H1 (cell line): ENCODE results near the gene VWF. TPM values are rescaled to one million over a fixed set of nuclear protein-coding genes. Genes with fewer than 3 reads are reported as not detected.

Source experiments
- CTCF ChIA-PET: fragments of 300-600 bp; sonication (Branson Sonifier 250); formaldehyde crosslinking; loops from one replicate; lab custom pipeline; 2021; ENCODE audit not compliant: partially characterized antibody; lab: Charles Lee
- POLR2A ChIA-PET: fragments of 300-600 bp; sonication (Branson Sonifier 250); formaldehyde crosslinking; loops from one replicate; lab custom pipeline; 2021; ENCODE audit warnings: inconsistent platforms; ENCODE audit not compliant: partially characterized antibody; lab: Charles Lee
- DNase-seq, 2 experiments: peaks; one replicate each; pipeline versions ENCODE4 v3.0.0 to v3.0.0-alpha.2; 2010 to 2022; ENCODE audit warnings: low spot score in 2 of 2, low read depth in 1 of 2, mixed read lengths in 1 of 2
- FAIRE-seq: peaks from 2 replicates; lab custom pipeline; 2011; peaks lifted over from hg19 to GRCh38; lab: Jason Lieb, UNC
- H2AFZ ChIP-seq: 2 replicates; pipeline ENCODE4 v1.8.1; 2012; ENCODE audit warnings: low read length, inconsistent platforms
- H2AK5ac ChIP-seq: 2 replicates; pipeline ENCODE4 v1.6.1; 2013; ENCODE audit warnings: low read depth, low read length
- H2BK120ac ChIP-seq: replicated peaks from 2 replicates; pipeline ENCODE3; 2013; ENCODE audit warnings: low read depth, low read length, inconsistent platforms
- H2BK12ac ChIP-seq: 2 replicates; pipeline ENCODE4 v1.6.1; 2013; ENCODE audit warnings: low read depth, low read length
- H2BK15ac ChIP-seq: 2 replicates; pipeline ENCODE4 v1.6.1; 2013; ENCODE audit warnings: low read length
- H2BK20ac ChIP-seq: 2 replicates; pipeline ENCODE4 v1.6.1; 2013; ENCODE audit warnings: low read length
- H2BK5ac ChIP-seq: 2 replicates; pipeline ENCODE4 v1.6.1; 2013; ENCODE audit warnings: low read depth, low read length
- H3K14ac ChIP-seq: 2 replicates; pipeline ENCODE4 v1.6.1; 2013; ENCODE audit warnings: inconsistent platforms; ENCODE audit not compliant: insufficient read length
- H3K18ac ChIP-seq: 2 replicates; pipeline ENCODE4 v1.6.1; 2013; ENCODE audit warnings: low read length; ENCODE audit errors: extremely low read depth
- H3K23ac ChIP-seq: 2 replicates; pipeline ENCODE4 v1.6.1; 2013; ENCODE audit warnings: inconsistent platforms; ENCODE audit not compliant: insufficient read length
- H3K23me2 ChIP-seq: 2 replicates; pipeline ENCODE4 v1.6.1; 2013; ENCODE audit warnings: low read depth, low read length
- H3K27ac ChIP-seq: 2 replicates; pipeline ENCODE4 v1.6.1; 2011; ENCODE audit warnings: low read depth, low read length, inconsistent platforms
- H3K27me3 ChIP-seq, 4 experiments: replicated peaks in 1 of 4; 1 replicate in 1 of 4; 2 replicates in 3 of 4; pipeline versions ENCODE4 v1.6.1 to v1.8.1; 2011 to 2013; ENCODE audit warnings: low read length in 3 of 4, mild to moderate bottlenecking in 3 of 4, inconsistent platforms in 2 of 4, mixed read lengths in 2 of 4, moderate library complexity in 1 of 4; ENCODE audit not compliant: control insufficient read depth in 3 of 4, insufficient read depth in 3 of 4; ENCODE audit errors: extremely low read depth in 1 of 4
- H3K36me3 ChIP-seq, 4 experiments: 2 replicates each; pipeline versions ENCODE4 v1.6.1 to v1.8.1; 2011 to 2013; ENCODE audit warnings: mild to moderate bottlenecking in 4 of 4, low read length in 3 of 4, moderate library complexity in 2 of 4, control low read depth in 1 of 4, inconsistent platforms in 1 of 4; ENCODE audit not compliant: insufficient read depth in 4 of 4, control insufficient read depth in 2 of 4
- H3K4ac ChIP-seq: replicated peaks from 2 replicates; pipeline ENCODE3; 2013; ENCODE audit warnings: low read length, low read depth, mixed read lengths, inconsistent platforms; ENCODE audit not compliant: insufficient read length
- H3K4me1 ChIP-seq, 4 experiments: replicated peaks in 1 of 4; 1 replicate in 1 of 4; 2 replicates in 3 of 4; pipeline versions ENCODE4 v1.6.1 to v1.8.1; 2011 to 2013; ENCODE audit warnings: low read length in 3 of 4, inconsistent platforms in 2 of 4, mixed read lengths in 1 of 4; ENCODE audit not compliant: insufficient read depth in 4 of 4, control insufficient read depth in 3 of 4
- H3K4me2 ChIP-seq, 2 experiments: 2 replicates each; pipeline versions ENCODE4 v1.6.1 to v1.8.1; 2011 to 2013; ENCODE audit warnings: low read depth in 2 of 2, low read length in 2 of 2, control low read depth in 1 of 2, inconsistent platforms in 1 of 2, mild to moderate bottlenecking in 1 of 2; ENCODE audit not compliant: insufficient read depth in 1 of 2
- H3K4me3 ChIP-seq, 4 experiments: fragments of 200-600, 300-600 bp in 1 of 4; sonication (generic), shearing (Covaris generic), sonication (Bioruptor Twin) in 1 of 4; 2 replicates each; pipeline versions ENCODE4 v1.5.1 to v1.8.1; 2011 to 2016; ENCODE audit warnings: low read length in 4 of 4, low read depth in 3 of 4, control low read depth in 2 of 4, inconsistent platforms in 2 of 4, mild to moderate bottlenecking in 2 of 4, mixed read lengths in 1 of 4, moderate library complexity in 1 of 4; ENCODE audit not compliant: insufficient read depth in 2 of 4; ENCODE audit errors: extremely low read depth in 1 of 4
- H3K56ac ChIP-seq: replicated peaks from 2 replicates; pipeline ENCODE3; 2013; ENCODE audit warnings: low read depth, mild to moderate bottlenecking, mixed read lengths, low read length, inconsistent platforms; ENCODE audit not compliant: insufficient read length
- H3K79me1 ChIP-seq: 2 replicates; pipeline ENCODE4 v1.6.1; 2013; ENCODE audit warnings: low read depth, low read length, control low read depth
- H3K79me2 ChIP-seq, 2 experiments: 2 replicates each; pipeline versions ENCODE4 v1.6.1 to v1.8.1; 2012 to 2013; ENCODE audit warnings: low read length in 2 of 2, mild to moderate bottlenecking in 2 of 2, inconsistent platforms in 1 of 2; ENCODE audit not compliant: insufficient read depth in 2 of 2, control insufficient read depth in 1 of 2
- H3K9ac ChIP-seq, 4 experiments: replicated peaks in 1 of 4; 1 replicate in 1 of 4; 2 replicates in 3 of 4; pipeline versions ENCODE4 v1.6.1 to v1.8.1; 2011 to 2013; ENCODE audit warnings: low read depth in 3 of 4, low read length in 3 of 4, control low read depth in 2 of 4, mild to moderate bottlenecking in 2 of 4, moderate library complexity in 2 of 4, inconsistent platforms in 1 of 4; ENCODE audit errors: extremely low read depth in 1 of 4
- H3K9me3 ChIP-seq, 2 experiments: 2 replicates each; pipeline versions ENCODE4 v1.6.1 to v1.8.1; 2012 to 2013; ENCODE audit warnings: mild to moderate bottlenecking in 2 of 2, moderate library complexity in 2 of 2, control low read depth in 1 of 2, inconsistent platforms in 1 of 2, low read depth in 1 of 2, low read length in 1 of 2, mixed read lengths in 1 of 2; ENCODE audit not compliant: insufficient read depth in 2 of 2
- H4K20me1 ChIP-seq, 2 experiments: replicated peaks in 1 of 2; 2 replicates each; pipeline versions ENCODE3 to v1.8.1; 2011 to 2013; ENCODE audit warnings: inconsistent platforms in 2 of 2, low read length in 2 of 2, mild to moderate bottlenecking in 1 of 2; ENCODE audit not compliant: insufficient read depth in 2 of 2, control insufficient read depth in 1 of 2
- H4K5ac ChIP-seq: 2 replicates; pipeline ENCODE4 v1.6.1; 2013; ENCODE audit warnings: low read length, low read depth, mixed read lengths, inconsistent platforms; ENCODE audit not compliant: insufficient read length
- H4K8ac ChIP-seq: 2 replicates; pipeline ENCODE4 v1.8.0; 2013; ENCODE audit warnings: mild to moderate bottlenecking, moderate library complexity, low read length, inconsistent platforms; ENCODE audit not compliant: insufficient read depth; ENCODE audit errors: extremely low read depth
- H4K91ac ChIP-seq: replicated peaks from 2 replicates; pipeline ENCODE3; 2013; ENCODE audit warnings: low read length, mixed read lengths, inconsistent platforms; ENCODE audit not compliant: insufficient read length
- ATF2 ChIP-seq: IDR thresholded peaks from 2 replicates; pipeline ENCODE4 v1.6.1; 2012; ENCODE audit warnings: low read length, inconsistent platforms
- ATF3 ChIP-seq: IDR thresholded peaks from 2 replicates; pipeline ENCODE4 v1.6.1; 2011; ENCODE audit warnings: low read depth, mild to moderate bottlenecking, low read length; ENCODE audit not compliant: insufficient read depth
- CBX5 ChIP-seq: fragments of 300-800, 300-1000 bp; sonication (generic); IDR thresholded peaks from 2 replicates; pipeline ENCODE4 v1.7.1; 2016; ENCODE audit warnings: antibody characterized with exemption, low read length, low read depth
- E2F6 ChIP-seq: IDR thresholded peaks from 2 replicates; pipeline ENCODE4 v1.6.1; 2012; ENCODE audit warnings: inconsistent platforms
- HDAC2 ChIP-seq, 2 experiments: fragments of 300-600 bp in 1 of 2; sonication (generic) in 1 of 2; IDR thresholded peaks; 2 replicates each; pipeline ENCODE4 v1.6.1; 2011 to 2012; ENCODE audit warnings: low read depth in 2 of 2, low read length in 2 of 2, mild to moderate bottlenecking in 2 of 2, moderate library complexity in 2 of 2, borderline replicate concordance in 1 of 2, inconsistent platforms in 1 of 2
- JUN ChIP-seq: IDR thresholded peaks from 2 replicates; pipeline ENCODE4 v1.6.1; 2011; ENCODE audit warnings: low read depth, mild to moderate bottlenecking, improper control_type of control experiment, low read length
- KDM4A ChIP-seq: IDR thresholded peaks from one replicate; pipeline ENCODE4 v1.7.1; 2012; ENCODE audit warnings: low read depth, mild to moderate bottlenecking, moderate library complexity, low read length, inconsistent platforms; ENCODE audit not compliant: severe bottlenecking
- RXRA ChIP-seq: IDR thresholded peaks from 2 replicates; pipeline ENCODE4 v1.6.1; 2011; ENCODE audit warnings: low read depth, mild to moderate bottlenecking, low read length, moderate library complexity; ENCODE audit not compliant: insufficient read depth
- TBP ChIP-seq: IDR thresholded peaks from 2 replicates; pipeline ENCODE4 v1.6.1; 2011; ENCODE audit warnings: low read depth, low read length, improper control_type of control experiment
- WGBS, 2 experiments: shearing (Covaris generic) in 1 of 2; methylation state at CpG; one replicate each; pipeline versions ENCODE4 v1.1.6 to v1.1.7; 2013 to 2015; ENCODE audit warnings: low lambda C conversion rate in 2 of 2, mixed read lengths in 2 of 2, inconsistent platforms in 1 of 2, low coverage in 1 of 2, missing lambda C conversion rate in 1 of 2; ENCODE audit not compliant: insufficient replicate concordance in 2 of 2, insufficient coverage in 1 of 2, insufficient read length in 1 of 2; ENCODE audit errors: extremely low coverage in 1 of 2, missing lambda C conversion rate in 1 of 2; 5-methylcytosine and 5-hydroxymethylcytosine counted together
- polyA plus RNA-seq, 7 experiments: library from polyadenylated mRNA; depleted of rRNA in 3 of 7; stranded (reverse) in 5 of 7; unstranded in 2 of 7; fragments of >200 nt in 5 of 7; fragments of 200-250 nt in 2 of 7; gene quantifications; 1 replicate in 5 of 7; 2 replicates in 1 of 7; 4 replicates in 1 of 7; pipeline versions ENCODE4 v1.2.1 to v1.2.3, GENCODE V29; 2011 to 2013; ENCODE audit warnings: missing spikeins in 2 of 7, mixed read lengths in 2 of 7
- total RNA-seq: library from RNA; stranded (reverse); fragmentation: NEBNext Ultra II Directional; extraction: Animal tissue kit (Norgen Biotek cat#: 25700); gene quantifications from 2 replicates; pipeline ENCODE4 v1.2.1, GENCODE V29; 2021

VWF gene
- total and polyA plus RNA-seq, 2 of the 8 experiments (the other 6 are each of a cell fraction or from before 2014, with no cell fraction given) = 0.39 to 0.60 TPM

GRCh38 chr12:6052206-6052939 lies 72.1 kb downstream of the VWF start:
- H4K91ac ChIP-seq = no peak overlapping the region
- no peak overlapping the region for H3K9ac ChIP-seq
- H4K8ac ChIP-seq = no peak overlapping the region
- H3K23ac ChIP-seq = no peak overlapping the region
- H2AFZ ChIP-seq = no peak overlapping the region
- WGBS, 2 experiments = 88% methylated on average over 8 of the region's 9 CpGs; no CpG with 5 or more reads in 1 of the 2 experiments
- no peak overlapping the region for H2BK15ac ChIP-seq
- no peak overlapping the region for H2BK12ac ChIP-seq
- no peaks in the 10 kb centered on the region for H3K36me3 ChIP-seq
- no peak overlapping the region for H3K27ac ChIP-seq
- H4K20me1 ChIP-seq = no peaks in the 10 kb centered on the region
- H3K4ac ChIP-seq = no peak overlapping the region
- no peak overlapping the region for H3K56ac ChIP-seq
- no peak overlapping the region for H3K4me3 ChIP-seq
- H2BK20ac ChIP-seq = no peak overlapping the region
- no peaks in the 10 kb centered on the region for H3K9me3 ChIP-seq
- no peak overlapping the region for H3K4me2 ChIP-seq
- H3K18ac ChIP-seq = no peak overlapping the region
- CTCF ChIA-PET = interaction anchor here (1.2 to 4.7 kb wide), 8 partner anchors 11 to 246 kb away, joined by 3 to 44 read pairs (median 12); no protein-coding TSS in a partner anchor
- no peak overlapping the region for H4K5ac ChIP-seq
- FAIRE-seq = no peak
- no peak overlapping the region for H3K14ac ChIP-seq
- H2BK5ac ChIP-seq = no peak overlapping the region
- no peaks in the 10 kb centered on the region for H3K79me2 ChIP-seq
- peaks cover 8% of the 10 kb centered on the region; the same call in 1 of the 2 replicates for H3K23me2 ChIP-seq
- peaks cover 0 to 13% (median 10%) of the 10 kb centered on the region in 4 experiments; a peak in 5 of 7 replicates for H3K27me3 ChIP-seq
- POLR2A ChIA-PET = no interaction called here
- H2BK120ac ChIP-seq = no peak overlapping the region
- DNase-seq = no peak
- H3K79me1 ChIP-seq = no peaks in the 10 kb centered on the region
- H2AK5ac ChIP-seq = no peak overlapping the region
- peaks cover 0 to 10% (median 8%) of the 10 kb centered on the region in 4 experiments; a peak in 5 of 7 replicates for H3K4me1 ChIP-seq
- TF ChIP-seq ATF2 (no peak), JUN (no peak), CBX5 (no peak), HDAC2 (IDR thresholded peaks at IDR 0.05; ENCODE audit: borderline replicate concordance in 1 of 2, low read depth in 2 of 2, low read length in 2 of 2) (no peak), TBP (no peak), RXRA (no peak), KDM4A (no peak), ATF3 (no peak), E2F6 (no peak)
